Choroid plexus epithelial cell (primary cell): ENCODE results near the gene FBXO30.

Experiments used
- DNase-seq: peaks from one replicate; pipeline ENCODE4 v3.0.0-alpha.2; 2010; ENCODE audit warnings: low read depth
- H3K4me3 ChIP-seq: 2 replicates; pipeline ENCODE4 v1.5.1; 2011; ENCODE audit warnings: low read depth, mild to moderate bottlenecking, control low read depth, low read length, moderate library complexity
- CTCF ChIP-seq: conservative IDR thresholded peaks from 2 replicates; pipeline ENCODE4 v1.5.1; 2011; ENCODE audit warnings: low read depth, mild to moderate bottlenecking, control low read depth, inconsistent platforms, low read length, moderate library complexity

Gene FBXO30

DNA sequence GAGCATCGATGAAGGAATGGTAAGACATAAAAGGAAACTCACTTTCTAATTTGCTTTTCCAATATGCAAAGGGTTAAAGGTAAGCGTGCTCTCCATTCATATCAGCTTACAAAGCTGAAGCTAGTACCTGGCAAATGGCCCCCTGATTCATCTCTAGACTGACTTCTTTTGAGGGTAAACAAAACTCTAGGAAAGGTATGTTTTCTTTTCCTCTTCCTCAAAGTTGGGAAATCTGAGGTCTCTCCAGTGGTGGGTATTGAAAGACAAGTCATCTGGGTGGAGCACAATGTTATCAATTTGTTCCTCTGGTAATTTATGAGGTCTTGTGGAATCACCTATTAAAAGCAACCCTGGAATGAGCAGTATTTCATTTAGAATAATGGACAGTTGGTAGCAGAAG lies 7.9 kb upstream of the FBXO30 start:
- TF ChIP-seq CTCF, result no peak
- H3K4me3 ChIP-seq, result no peak overlapping the region
- DNase-seq, result no peak

DNA sequence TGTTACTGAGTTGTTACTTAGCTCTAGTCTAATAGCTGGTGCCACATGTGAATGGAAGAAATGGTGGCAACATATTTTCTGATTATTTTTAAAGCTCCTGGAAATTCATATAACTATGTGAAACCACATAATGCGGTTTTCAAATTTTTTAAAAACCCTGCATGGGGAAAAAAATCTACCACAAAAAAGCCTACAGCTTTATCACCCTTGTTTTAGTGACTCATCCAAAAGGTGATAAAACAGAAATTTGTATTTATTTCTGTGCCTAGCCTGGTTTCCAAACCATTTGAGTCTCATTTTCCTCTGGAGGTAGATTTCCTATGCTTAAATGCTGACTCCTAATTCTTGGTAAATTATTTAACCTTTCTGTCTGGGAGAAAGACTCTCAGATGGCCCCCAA lies 5.4 kb upstream of the FBXO30 start:
- H3K4me3 ChIP-seq, result no peak overlapping the region
- no peak for TF ChIP-seq CTCF
- DNase-seq, result no peak

- H3K4me3 ChIP-seq, result no peak overlapping the region
- no peak for TF ChIP-seq CTCF
- DNase-seq, result no peak
Observed at GRCh38 chr6:145818796-145819195, 4.2 kb upstream of the FBXO30 start.

DNA sequence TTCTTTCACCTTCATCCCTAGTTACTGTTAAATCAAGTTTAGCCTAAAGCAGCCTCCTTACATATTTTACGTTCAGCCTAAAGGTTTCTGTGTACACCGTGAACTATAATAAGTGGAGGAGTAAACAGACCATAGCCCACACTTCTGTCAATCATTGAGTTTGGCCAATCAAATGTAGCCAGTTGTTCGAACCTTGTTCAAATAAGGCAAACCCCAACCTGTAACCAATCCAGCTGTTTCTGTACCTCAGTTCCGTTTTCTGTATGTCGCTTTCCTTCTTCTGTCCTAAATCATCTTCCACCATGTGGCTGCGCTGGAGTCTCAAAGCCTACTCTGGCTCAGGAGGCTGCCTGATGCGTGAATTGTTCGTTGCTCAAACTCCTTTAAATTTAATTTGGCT lies 1.8 kb upstream of the FBXO30 start:
- H3K4me3 ChIP-seq, result no peak overlapping the region
- DNase-seq, result no peak
- no peak for TF ChIP-seq CTCF

- H3K4me3 ChIP-seq, result peak overlapping the region; percentile 82
- peak; percentile 27 for DNase-seq
- TF ChIP-seq CTCF, result no peak
Observed at GRCh38 chr6:145815309-145816274, 997 bp upstream of the FBXO30 start.

GRCh38 chr6:145814035-145814500 lies 527 bp downstream of the FBXO30 start:
- DNase-seq, result no peak
- peak overlapping the region; percentile 82 for H3K4me3 ChIP-seq
- no peak for TF ChIP-seq CTCF
